CD14-positive monocyte (primary cell): ENCODE measurements around the gene TMF1. TPM values are rescaled to one million over a fixed set of nuclear protein-coding genes. Genes with fewer than 3 reads are reported as not detected.

Source experiments
- DNase-seq, 3 donors: peaks; one replicate each; pipeline ENCODE4 v3.0.0-alpha.2; 2011 to 2022
- H2AFZ ChIP-seq: 2 replicates; pipeline ENCODE4 v1.6.0; 2012; ENCODE audit warnings: mild to moderate bottlenecking, low read depth, low read length, inconsistent platforms; ENCODE audit not compliant: insufficient read depth, poor library complexity, severe bottlenecking
- H3K27ac ChIP-seq, 2 donors: 1 replicate in 1 of 2; 2 replicates in 1 of 2; pipeline ENCODE4 v1.5.1; 2012 to 2013; ENCODE audit warnings: low read length in 2 of 2, control low read depth in 1 of 2, inconsistent platforms in 1 of 2, low read depth in 1 of 2, mild to moderate bottlenecking in 1 of 2
- H3K27me3 ChIP-seq, 2 donors: one replicate each; pipeline versions ENCODE4 v1.6.0 to v1.6.1; 2011 to 2013; ENCODE audit warnings: low read length in 2 of 2; ENCODE audit not compliant: control insufficient read depth in 2 of 2, insufficient read depth in 2 of 2
- H3K36me3 ChIP-seq, 2 donors: replicated peaks in 1 of 2; 1 replicate in 1 of 2; 2 replicates in 1 of 2; pipeline versions ENCODE4 v1.5.1 to v1.6.1; 2012 to 2013; ENCODE audit warnings: low read length in 2 of 2, control low read depth in 1 of 2, inconsistent platforms in 1 of 2, mild to moderate bottlenecking in 1 of 2; ENCODE audit not compliant: insufficient read depth in 2 of 2, control insufficient read depth in 1 of 2
- H3K4me1 ChIP-seq, 2 donors: 1 replicate in 1 of 2; 2 replicates in 1 of 2; pipeline versions ENCODE4 v1.5.1 to v1.6.1; 2012 to 2013; ENCODE audit warnings: low read length in 2 of 2, control low read depth in 1 of 2, inconsistent platforms in 1 of 2, mild to moderate bottlenecking in 1 of 2, moderate library complexity in 1 of 2; ENCODE audit not compliant: insufficient read depth in 2 of 2, control insufficient read depth in 1 of 2
- H3K4me2 ChIP-seq: replicated peaks from 2 replicates; pipeline ENCODE3; 2012; ENCODE audit warnings: low read length, moderate library complexity, mild to moderate bottlenecking; ENCODE audit not compliant: poor library complexity, severe bottlenecking; ENCODE audit errors: extremely low read depth
- H3K4me3 ChIP-seq, 3 experiments: fragments of 200-600 bp in 1 of 3; sonication (generic) in 1 of 3; replicated peaks in 1 of 3; 1 replicate in 2 of 3; 2 replicates in 1 of 3; pipeline ENCODE4 v1.5.1; 2011 to 2013; ENCODE audit warnings: low read length in 3 of 3, mild to moderate bottlenecking in 3 of 3, control low read depth in 2 of 3, low read depth in 2 of 3, inconsistent platforms in 1 of 3, moderate library complexity in 1 of 3
- H3K79me2 ChIP-seq: 2 replicates; pipeline ENCODE4 v1.6.0; 2012; ENCODE audit warnings: mild to moderate bottlenecking, control low read depth, inconsistent platforms, low read length, moderate library complexity; ENCODE audit not compliant: insufficient read depth
- H3K9ac ChIP-seq: 2 replicates; pipeline ENCODE4 v1.6.0; 2017; ENCODE audit warnings: low read length, mild to moderate bottlenecking; ENCODE audit not compliant: insufficient read depth, poor library complexity, severe bottlenecking
- H3K9me3 ChIP-seq, 2 donors: replicated peaks in 1 of 2; 1 replicate in 1 of 2; 2 replicates in 1 of 2; pipeline versions ENCODE4 v1.5.1 to v1.6.1; 2012 to 2013; ENCODE audit warnings: low read length in 2 of 2, control low read depth in 1 of 2; ENCODE audit not compliant: control insufficient read depth in 1 of 2, insufficient read depth in 1 of 2
- H4K20me1 ChIP-seq: 2 replicates; pipeline ENCODE4 v1.6.0; 2012; ENCODE audit warnings: mild to moderate bottlenecking, low read length, control low read depth, moderate library complexity; ENCODE audit not compliant: insufficient read depth
- H3K27ac Mint-ChIP-seq, 7 donors: one replicate each; pipeline ENCODE4 v1.8.0; 2020; ENCODE audit warnings: mild to moderate bottlenecking in 7 of 7, mixed read lengths in 7 of 7, moderate library complexity in 6 of 7, inconsistent platforms in 2 of 7
- H3K27me3 Mint-ChIP-seq, 3 donors: one replicate each; pipeline ENCODE4 v1.8.0; 2021 to 2022; ENCODE audit warnings: low read depth in 3 of 3, mild to moderate bottlenecking in 3 of 3, mixed read lengths in 3 of 3, moderate library complexity in 3 of 3, inconsistent platforms in 1 of 3
- H3K36me3 Mint-ChIP-seq, 2 donors: one replicate each; pipeline ENCODE4 v1.8.0; 2020; ENCODE audit warnings: mixed read lengths in 2 of 2, inconsistent platforms in 1 of 2, mild to moderate bottlenecking in 1 of 2
- H3K4me1 Mint-ChIP-seq: one replicate; pipeline ENCODE4 v1.8.0; 2020; ENCODE audit warnings: mild to moderate bottlenecking, mixed read lengths
- H3K4me3 Mint-ChIP-seq, 2 donors: one replicate each; pipeline ENCODE4 v1.8.0; 2020; ENCODE audit warnings: mild to moderate bottlenecking in 2 of 2, mixed read lengths in 2 of 2, moderate library complexity in 1 of 2
- H3K9me3 Mint-ChIP-seq, 7 donors: one replicate each; pipeline ENCODE4 v1.8.0; 2020 to 2022; ENCODE audit warnings: mixed read lengths in 7 of 7, mild to moderate bottlenecking in 6 of 7, moderate library complexity in 6 of 7, inconsistent platforms in 2 of 7
- WGBS: methylation state at CpG from one replicate; pipeline ENCODE4 v1.1.5; 2013; ENCODE audit warnings: missing lambda C conversion rate; ENCODE audit not compliant: insufficient coverage; 5-methylcytosine and 5-hydroxymethylcytosine counted together
- intact Hi-C, 2 donors: fragments of 100-400 bp; cut with micrococcal nuclease; formaldehyde crosslinking; loops; one replicate each; pipeline versions ENCODE4 v1.15.0 to v1.15.1; 2023
- polyA plus RNA-seq, 3 donors: library from polyadenylated mRNA; depleted of rRNA in 1 of 3; unstranded in 2 of 3; stranded (reverse) in 1 of 3; fragments of 300-500 nt in 2 of 3; fragments of >200 nt in 1 of 3; fragmentation: Illumina TruSeq in 2 of 3; gene quantifications; 1 replicate in 2 of 3; 2 replicates in 1 of 3; pipeline ENCODE4 v1.2.3, GENCODE V29; 2012 to 2021
- TF ChIP-seq, protein P1 (sequence below): fragments of 200-600 bp; IDR thresholded peaks from one replicate; pipeline ENCODE4 v1.8.0; 2022; ENCODE audit warnings: antibody characterized with exemption, mild to moderate bottlenecking

The TMF1 gene
- polyA plus RNA-seq, 3 donors, result 6.4 to 25.6 (median 23.1) TPM

DNA sequence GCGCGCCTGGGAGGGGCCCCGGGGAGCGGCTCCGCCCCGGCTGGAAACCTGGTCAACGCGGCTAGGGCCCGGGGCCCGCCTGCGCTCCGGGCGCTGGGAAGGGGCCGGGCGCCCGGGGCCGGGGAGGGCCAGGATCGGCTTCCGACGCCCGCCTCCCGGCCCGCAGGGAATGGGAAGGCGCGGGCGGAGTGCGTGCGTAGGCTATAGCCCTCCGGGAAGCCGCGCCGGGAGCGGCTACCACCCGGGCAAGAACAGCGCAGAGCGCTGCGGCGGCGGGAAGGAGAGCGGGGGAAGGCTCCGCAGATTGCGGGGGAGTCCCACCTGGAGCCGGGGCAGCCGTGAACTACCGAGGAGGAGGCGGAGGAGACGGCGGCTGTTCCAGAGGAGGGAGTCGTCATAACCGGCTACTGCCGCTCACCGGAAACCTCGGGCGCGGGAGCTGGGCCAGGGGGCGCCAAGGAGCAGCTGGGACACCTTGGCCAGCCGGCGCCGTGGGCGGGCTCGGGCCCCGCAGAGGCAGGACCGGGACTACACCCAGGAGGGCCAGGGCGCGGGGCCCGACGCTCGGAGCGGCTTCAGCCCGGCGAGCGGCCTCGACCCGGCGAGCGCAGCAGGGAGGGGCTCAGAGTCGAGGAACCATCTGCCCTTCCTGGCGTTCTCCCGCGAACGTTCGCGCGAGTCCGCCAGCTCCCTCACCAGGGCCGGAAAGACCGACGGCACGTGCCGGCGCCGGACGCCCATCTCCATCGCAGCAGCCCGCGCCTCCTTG, 38.7 kb downstream of the TMF1 start, which contains the start of gene EOGT:
TSS of gene EOGT (minus strand) at position 432 of the 769 bp plus-strand sequence. CDS start 3,838 bp downstream, outside the sequence.
- no peaks in the 10 kb centered on the region for H3K79me2 ChIP-seq
- H3K4me3 Mint-ChIP-seq, result peak within 1 kb of the TSS; percentile 87 to 96
- H3K27ac ChIP-seq, result no peak within 1 kb of the TSS
- H3K4me2 ChIP-seq, result peak within 1 kb of the TSS; percentile 85
- TF ChIP-seq, protein P1, sequence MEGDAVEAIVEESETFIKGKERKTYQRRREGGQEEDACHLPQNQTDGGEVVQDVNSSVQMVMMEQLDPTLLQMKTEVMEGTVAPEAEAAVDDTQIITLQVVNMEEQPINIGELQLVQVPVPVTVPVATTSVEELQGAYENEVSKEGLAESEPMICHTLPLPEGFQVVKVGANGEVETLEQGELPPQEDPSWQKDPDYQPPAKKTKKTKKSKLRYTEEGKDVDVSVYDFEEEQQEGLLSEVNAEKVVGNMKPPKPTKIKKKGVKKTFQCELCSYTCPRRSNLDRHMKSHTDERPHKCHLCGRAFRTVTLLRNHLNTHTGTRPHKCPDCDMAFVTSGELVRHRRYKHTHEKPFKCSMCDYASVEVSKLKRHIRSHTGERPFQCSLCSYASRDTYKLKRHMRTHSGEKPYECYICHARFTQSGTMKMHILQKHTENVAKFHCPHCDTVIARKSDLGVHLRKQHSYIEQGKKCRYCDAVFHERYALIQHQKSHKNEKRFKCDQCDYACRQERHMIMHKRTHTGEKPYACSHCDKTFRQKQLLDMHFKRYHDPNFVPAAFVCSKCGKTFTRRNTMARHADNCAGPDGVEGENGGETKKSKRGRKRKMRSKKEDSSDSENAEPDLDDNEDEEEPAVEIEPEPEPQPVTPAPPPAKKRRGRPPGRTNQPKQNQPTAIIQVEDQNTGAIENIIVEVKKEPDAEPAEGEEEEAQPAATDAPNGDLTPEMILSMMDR, result peak; percentile 73
- H3K36me3 Mint-ChIP-seq, result peaks cover 21 to 34% of the 10 kb centered on the region in 2 donors
- H3K36me3 ChIP-seq, result peaks cover 5 to 34% of the 10 kb centered on the region in 2 donors
- H3K4me1 Mint-ChIP-seq, result peaks cover 12% of the 10 kb centered on the region
- H3K27ac Mint-ChIP-seq, result peak within 1 kb of the TSS in 5 of 7 donors; percentile 57 to 77 (median 65)
- no peaks in the 10 kb centered on the region for H3K9me3 ChIP-seq
- H3K9ac ChIP-seq, result peak within 1 kb of the TSS; percentile 75
- peaks cover 9 to 14% of the 10 kb centered on the region in 2 donors for H3K4me1 ChIP-seq
- H3K4me3 ChIP-seq, result peak within 1 kb of the TSS; percentile 65 to 87 (median 85)
- peak within 1 kb of the TSS; percentile 95 for H2AFZ ChIP-seq
- DNase-seq, result peak; percentile 43 to 68 (median 66)
- peaks cover 2 to 4% (median 2%) of the 10 kb centered on the region in 3 donors for H3K27me3 Mint-ChIP-seq
- no peaks in the 10 kb centered on the region for H3K9me3 Mint-ChIP-seq
- H4K20me1 ChIP-seq, result no peaks in the 10 kb centered on the region
- H3K27me3 ChIP-seq, result no peaks in the 10 kb centered on the region
- WGBS, result under 1% methylated on average over 92 of the region's 96 CpGs
- intact Hi-C loops, result no loop called here

DNA sequence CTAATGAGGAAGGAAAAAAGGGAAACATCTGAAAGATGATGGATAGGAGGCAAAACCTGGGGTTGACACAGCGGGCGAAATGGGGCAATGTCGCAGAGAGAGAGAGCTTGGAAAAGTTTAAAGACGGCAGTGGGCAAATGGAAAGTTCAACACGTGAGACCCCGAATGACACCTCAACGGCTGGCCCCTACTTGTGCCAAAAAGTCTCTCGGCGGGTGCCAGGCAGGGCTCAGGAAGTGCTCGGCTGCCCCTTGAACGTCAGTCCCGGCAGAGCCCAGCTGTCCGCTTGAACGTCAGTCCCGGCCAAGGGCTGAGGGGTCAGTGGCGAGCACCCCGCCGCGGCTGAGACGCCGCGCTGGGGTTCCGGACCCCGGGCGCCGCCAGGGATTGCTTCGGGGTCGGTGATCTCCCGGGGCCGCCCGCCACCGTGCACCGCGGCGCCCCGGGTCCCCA, 39.3 kb downstream of the TMF1 start:
- H3K9ac ChIP-seq, result peak overlapping the region; percentile 75
- H3K4me3 ChIP-seq, result peak overlapping the region; percentile 65 to 87 (median 85)
- Mint-ChIP-seq H3K9me3 (no peaks in the 10 kb centered on the region), H3K27ac (peak overlapping the region in 4 of 7 donors; percentile 37 to 68 (median 61)), H3K36me3 (peaks cover 21 to 30% of the 10 kb centered on the region in 2 donors), H3K4me1 (peaks cover 12% of the 10 kb centered on the region), H3K27me3 (peaks cover 2 to 4% (median 2%) of the 10 kb centered on the region in 3 donors), H3K4me3 (peak overlapping the region; percentile 87 to 96)
- H3K27me3 ChIP-seq, result no peaks in the 10 kb centered on the region
- H4K20me1 ChIP-seq, result no peaks in the 10 kb centered on the region
- intact Hi-C loops, result no loop called here
- peaks cover 3 to 34% of the 10 kb centered on the region in 2 donors for H3K36me3 ChIP-seq
- peak overlapping the region; percentile 95 for H2AFZ ChIP-seq
- H3K27ac ChIP-seq, result no peak overlapping the region
- 2% methylated on average over 36 of the region's 36 CpGs for WGBS
- H3K4me1 ChIP-seq, result peaks cover 9 to 14% of the 10 kb centered on the region in 2 donors
- H3K4me2 ChIP-seq, result peak overlapping the region; percentile 85
- no peaks in the 10 kb centered on the region for H3K9me3 ChIP-seq
- no peaks in the 10 kb centered on the region for H3K79me2 ChIP-seq
- TF ChIP-seq, protein P1, result no peak
- DNase-seq, result peak; percentile 18 to 31 (median 30)
